ENCODE data around the gene MKKS. TPM values are rescaled to one million over a fixed set of nuclear protein-coding genes. Genes with fewer than 3 reads are reported as not detected.

Gene MKKS
- polyA plus RNA-seq, 1 of the 3 experiments (the other 2 are of a cell fraction) = 10.1 TPM

- Histone ChIP-seq H3F3A (replicated peaks; ENCODE audit: insufficient read depth) (no peaks in the 10 kb centered on the region), H4K20me1 (ENCODE audit: insufficient read depth) (no peaks in the 10 kb centered on the region), H3K4me3 (ENCODE audit: low read depth in 2 of 2, low read length in 1 of 2) (no peak overlapping the region), H3K4me2 (no peak overlapping the region), H3K9me3 (no peaks in the 10 kb centered on the region), H3K9me2 (no peaks in the 10 kb centered on the region), H3K9ac (no peak overlapping the region), H3K27me3 (ENCODE audit: insufficient read depth) (no peaks in the 10 kb centered on the region), H3K36me3 (replicated peaks in 1 of 2; ENCODE audit: control insufficient read depth in 1 of 2, insufficient read depth in 2 of 2, low read length in 1 of 2) (peaks cover 0 to 4% of the 10 kb centered on the region in 2 experiments), H3K79me2 (ENCODE audit: insufficient read depth) (peaks cover 7% of the 10 kb centered on the region; the same call in 1 of the 2 replicates), H2AFZ (ENCODE audit: low read depth) (no peak overlapping the region), H3K4me1 (ENCODE audit: control insufficient read depth in 1 of 2, insufficient read depth in 2 of 2, low read depth in 1 of 2, low read length in 1 of 2) (peaks cover 7 to 18% of the 10 kb centered on the region in 2 experiments; a peak in 3 of 4 replicates), H3K27ac (ENCODE audit: low read depth in 2 of 2, low read length in 1 of 2) (peak overlapping the region in 1 of 2 experiments; percentile 39; a peak in 1 of 4 replicates)
- no peak for DNase-seq
- POLR2A ChIA-PET = no interaction called here
- TF ChIP-seq IRF3 (IDR thresholded peaks at IDR 0.05; ENCODE audit: low read depth, low read length) (no peak), NRF1 (IDR thresholded peaks at IDR 0.05; ENCODE audit: low read depth, low read length) (no peak), CTCF (IDR thresholded peaks at IDR 0.05) (no peak), GATA2 (CRISPR knock-in tag; IDR thresholded peaks at IDR 0.05) (no peak), GABPA (IDR thresholded peaks at IDR 0.05; ENCODE audit: low read depth) (no peak), CHD2 (IDR thresholded peaks at IDR 0.05; ENCODE audit: low read length, partially characterized antibody) (no peak), RFX5 (IDR thresholded peaks at IDR 0.05; ENCODE audit: low read length) (no peak), JUND (IDR thresholded peaks at IDR 0.05) (no peak), REST (IDR thresholded peaks at IDR 0.05; ENCODE audit: low read depth, low read length) (no peak), NFIC (IDR thresholded peaks at IDR 0.05; ENCODE audit: borderline replicate concordance) (no peak), FOXJ3 (CRISPR knock-in tag; IDR thresholded peaks at IDR 0.05) (no peak), RCOR1 (IDR thresholded peaks at IDR 0.05; ENCODE audit: low read length) (no peak), TCF12 (IDR thresholded peaks at IDR 0.05) (no peak), TEAD4 (IDR thresholded peaks at IDR 0.05; ENCODE audit: borderline replicate concordance, insufficient read depth) (no peak), MAX (IDR thresholded peaks at IDR 0.05; ENCODE audit: low read depth) (no peak), YY1 (IDR thresholded peaks at IDR 0.05; ENCODE audit: low read depth) (no peak), MXI1 (IDR thresholded peaks at IDR 0.05; ENCODE audit: low read depth, low read length) (no peak), MEF2A (IDR thresholded peaks at IDR 0.05; ENCODE audit: borderline replicate concordance, low read depth) (no peak), RXRA (IDR thresholded peaks at IDR 0.05; ENCODE audit: borderline replicate concordance, low read depth) (no peak)
- 84% methylated on average over 2 of the region's 2 CpGs for WGBS (ENCODE audit: low lambda C conversion rate)
- CTCF ChIA-PET = interaction anchor here (2.3 kb wide), 1 partner anchor 9 kb away, joined by 7 read pairs; no protein-coding TSS in a partner anchor
Measured at GRCh38 chr20:10468340-10468845, 34.4 kb upstream of the MKKS start.
